GM12873 (cell line): ENCODE results near the gene RBM48.

ENCODE experiments used
- CTCF ChIP-seq: IDR thresholded peaks from 2 replicates; pipeline ENCODE4 v1.5.1; 2012; ENCODE audit warnings: low read depth, mild to moderate bottlenecking, moderate library complexity, low read length, control low read depth; ENCODE audit not compliant: insufficient read depth; ENCODE audit errors: missing control alignments

Gene RBM48

GRCh38 chr7:92528188-92528957, at the start of gene RBM48, which contains the start of gene PEX1:
TSS of gene RBM48 (plus strand) at chr7:92528795. CDS start at chr7:92528814, 19 bp downstream.
TSS of gene PEX1 (minus strand) at chr7:92528520. CDS start at chr7:92528435, 85 bp downstream.
- peak; percentile 34 for TF ChIP-seq CTCF

- no peak for TF ChIP-seq CTCF
These were observed 43.2 kb upstream of the RBM48 start for GRCh38 chr7:92485267-92485892.

- TF ChIP-seq CTCF = no peak
These were observed 42.6 kb upstream of the RBM48 start for GRCh38 chr7:92485974-92486373.

- no peak for TF ChIP-seq CTCF
These were observed 40.8 kb upstream of the RBM48 start for GRCh38 chr7:92487804-92488203.

GRCh38 chr7:92489634-92490033, 39.0 kb upstream of the RBM48 start:
- TF ChIP-seq CTCF = no peak

GRCh38 chr7:92496876-92497275, 31.7 kb upstream of the RBM48 start:
- TF ChIP-seq CTCF = no peak

- no peak for TF ChIP-seq CTCF
These were observed 30.0 kb upstream of the RBM48 start for GRCh38 chr7:92498557-92498956.
